ENCODE measurements around the gene ACVR2B.

The ACVR2B gene

GRCh38 chr3:38472342-38472741 lies 18.7 kb downstream of the ACVR2B start:
- H3K9me3 ChIP-seq (ENCODE audit: insufficient read depth, low read length) = peaks cover 20% of the 10 kb centered on the region; the same call in 1 of the 2 replicates
- peaks cover 12% of the 10 kb centered on the region for H3K36me3 ChIP-seq (replicated peaks; ENCODE audit: low read depth, low read length)
- no peak overlapping the region for H3K4me2 ChIP-seq (ENCODE audit: low read length)
- H3K9ac ChIP-seq (ENCODE audit: low read length) = no peak overlapping the region
- H3K4me3 ChIP-seq (ENCODE audit: low read length) = no peak overlapping the region
- H2AFZ ChIP-seq (ENCODE audit: low read depth, low read length) = no peak overlapping the region
- no peak overlapping the region for H3K27ac ChIP-seq (ENCODE audit: low read length)
- H3K27me3 ChIP-seq (ENCODE audit: low read depth, low read length) = no peaks in the 10 kb centered on the region
- TF ChIP-seq EZH2phosphoT487 (IDR thresholded peaks at IDR 0.05; ENCODE audit: low read depth) = no peak
- TF ChIP-seq, protein P1, sequence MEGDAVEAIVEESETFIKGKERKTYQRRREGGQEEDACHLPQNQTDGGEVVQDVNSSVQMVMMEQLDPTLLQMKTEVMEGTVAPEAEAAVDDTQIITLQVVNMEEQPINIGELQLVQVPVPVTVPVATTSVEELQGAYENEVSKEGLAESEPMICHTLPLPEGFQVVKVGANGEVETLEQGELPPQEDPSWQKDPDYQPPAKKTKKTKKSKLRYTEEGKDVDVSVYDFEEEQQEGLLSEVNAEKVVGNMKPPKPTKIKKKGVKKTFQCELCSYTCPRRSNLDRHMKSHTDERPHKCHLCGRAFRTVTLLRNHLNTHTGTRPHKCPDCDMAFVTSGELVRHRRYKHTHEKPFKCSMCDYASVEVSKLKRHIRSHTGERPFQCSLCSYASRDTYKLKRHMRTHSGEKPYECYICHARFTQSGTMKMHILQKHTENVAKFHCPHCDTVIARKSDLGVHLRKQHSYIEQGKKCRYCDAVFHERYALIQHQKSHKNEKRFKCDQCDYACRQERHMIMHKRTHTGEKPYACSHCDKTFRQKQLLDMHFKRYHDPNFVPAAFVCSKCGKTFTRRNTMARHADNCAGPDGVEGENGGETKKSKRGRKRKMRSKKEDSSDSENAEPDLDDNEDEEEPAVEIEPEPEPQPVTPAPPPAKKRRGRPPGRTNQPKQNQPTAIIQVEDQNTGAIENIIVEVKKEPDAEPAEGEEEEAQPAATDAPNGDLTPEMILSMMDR (IDR thresholded peaks at IDR 0.05; ENCODE audit: low read depth, low read length) = no peak
- peaks cover 9% of the 10 kb centered on the region for H3K4me1 ChIP-seq (ENCODE audit: low read length)
- H4K20me1 ChIP-seq (ENCODE audit: insufficient read depth, low read length) = peaks cover 41% of the 10 kb centered on the region
- H3K79me2 ChIP-seq (ENCODE audit: low read length) = peaks cover 30% of the 10 kb centered on the region

DNA sequence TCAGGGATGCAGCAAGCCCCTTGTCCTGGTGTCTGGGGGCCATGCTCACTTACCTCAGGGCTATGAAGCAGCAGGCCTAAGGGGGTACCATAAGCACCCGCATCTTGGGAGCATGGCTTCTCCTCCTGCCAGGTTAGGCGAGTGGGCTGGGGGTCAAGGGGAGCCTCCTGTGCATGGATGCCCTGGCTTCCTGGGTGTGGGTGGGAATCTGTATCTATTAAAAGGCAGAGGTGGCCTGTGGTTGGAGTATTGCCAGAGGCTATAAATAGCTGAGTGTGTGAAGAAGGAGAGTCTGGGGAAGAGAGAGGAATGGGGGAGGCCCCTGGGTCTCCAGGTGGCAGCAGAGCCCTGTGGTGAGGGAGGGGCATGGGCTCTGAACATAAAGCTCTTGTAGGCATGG lies 19.5 kb downstream of the ACVR2B start:
- Histone ChIP-seq H3K36me3 (replicated peaks; ENCODE audit: low read depth, low read length) (peaks cover 12% of the 10 kb centered on the region), H3K9ac (ENCODE audit: low read length) (no peak overlapping the region), H3K4me1 (ENCODE audit: low read length) (peaks cover 9% of the 10 kb centered on the region), H4K20me1 (ENCODE audit: insufficient read depth, low read length) (peaks cover 41% of the 10 kb centered on the region), H3K9me3 (ENCODE audit: insufficient read depth, low read length) (peaks cover 20% of the 10 kb centered on the region; the same call in 1 of the 2 replicates), H3K27me3 (ENCODE audit: low read depth, low read length) (no peaks in the 10 kb centered on the region), H2AFZ (ENCODE audit: low read depth, low read length) (no peak overlapping the region), H3K4me3 (ENCODE audit: low read length) (no peak overlapping the region), H3K4me2 (ENCODE audit: low read length) (no peak overlapping the region), H3K79me2 (ENCODE audit: low read length) (peaks cover 30% of the 10 kb centered on the region), H3K27ac (ENCODE audit: low read length) (no peak overlapping the region)
- TF ChIP-seq, protein P1 (IDR thresholded peaks at IDR 0.05; ENCODE audit: low read depth, low read length) = no peak
- no peak for TF ChIP-seq EZH2phosphoT487 (IDR thresholded peaks at IDR 0.05; ENCODE audit: low read depth)

GRCh38 chr3:38474928-38475605 lies 21.4 kb downstream of the ACVR2B start:
- Histone ChIP-seq H3K4me1 (ENCODE audit: low read length) (peaks cover 9% of the 10 kb centered on the region), H3K79me2 (ENCODE audit: low read length) (peaks cover 30% of the 10 kb centered on the region), H3K9ac (ENCODE audit: low read length) (no peak overlapping the region), H2AFZ (ENCODE audit: low read depth, low read length) (no peak overlapping the region), H3K27ac (ENCODE audit: low read length) (no peak overlapping the region), H3K36me3 (replicated peaks; ENCODE audit: low read depth, low read length) (peaks cover 7% of the 10 kb centered on the region), H3K27me3 (ENCODE audit: low read depth, low read length) (no peaks in the 10 kb centered on the region), H3K9me3 (ENCODE audit: insufficient read depth, low read length) (peaks cover 4% of the 10 kb centered on the region; the same call in 1 of the 2 replicates), H4K20me1 (ENCODE audit: insufficient read depth, low read length) (peaks cover 44% of the 10 kb centered on the region), H3K4me2 (ENCODE audit: low read length) (no peak overlapping the region), H3K4me3 (ENCODE audit: low read length) (no peak overlapping the region)
- TF ChIP-seq EZH2phosphoT487 (IDR thresholded peaks at IDR 0.05; ENCODE audit: low read depth) = no peak
- TF ChIP-seq, protein P1 (IDR thresholded peaks at IDR 0.05; ENCODE audit: low read depth, low read length) = no peak

- Histone ChIP-seq H4K20me1 (ENCODE audit: insufficient read depth, low read length) (peaks cover 44% of the 10 kb centered on the region), H3K36me3 (replicated peaks; ENCODE audit: low read depth, low read length) (peaks cover 13% of the 10 kb centered on the region), H3K27me3 (ENCODE audit: low read depth, low read length) (no peaks in the 10 kb centered on the region), H3K27ac (ENCODE audit: low read length) (no peak overlapping the region), H3K4me2 (ENCODE audit: low read length) (no peak overlapping the region), H3K4me3 (ENCODE audit: low read length) (no peak overlapping the region), H3K9me3 (ENCODE audit: insufficient read depth, low read length) (no peaks in the 10 kb centered on the region), H3K79me2 (ENCODE audit: low read length) (peaks cover 30% of the 10 kb centered on the region), H3K4me1 (ENCODE audit: low read length) (peaks cover 9% of the 10 kb centered on the region), H3K9ac (ENCODE audit: low read length) (no peak overlapping the region), H2AFZ (ENCODE audit: low read depth, low read length) (no peak overlapping the region)
- TF ChIP-seq, protein P1 (IDR thresholded peaks at IDR 0.05; ENCODE audit: low read depth, low read length) = no peak
- TF ChIP-seq EZH2phosphoT487 (IDR thresholded peaks at IDR 0.05; ENCODE audit: low read depth) = no peak
Measured at GRCh38 chr3:38475716-38476115, 22.0 kb downstream of the ACVR2B start.
